ENCODE results near the gene MLLT10.

MLLT10 gene

DNA sequence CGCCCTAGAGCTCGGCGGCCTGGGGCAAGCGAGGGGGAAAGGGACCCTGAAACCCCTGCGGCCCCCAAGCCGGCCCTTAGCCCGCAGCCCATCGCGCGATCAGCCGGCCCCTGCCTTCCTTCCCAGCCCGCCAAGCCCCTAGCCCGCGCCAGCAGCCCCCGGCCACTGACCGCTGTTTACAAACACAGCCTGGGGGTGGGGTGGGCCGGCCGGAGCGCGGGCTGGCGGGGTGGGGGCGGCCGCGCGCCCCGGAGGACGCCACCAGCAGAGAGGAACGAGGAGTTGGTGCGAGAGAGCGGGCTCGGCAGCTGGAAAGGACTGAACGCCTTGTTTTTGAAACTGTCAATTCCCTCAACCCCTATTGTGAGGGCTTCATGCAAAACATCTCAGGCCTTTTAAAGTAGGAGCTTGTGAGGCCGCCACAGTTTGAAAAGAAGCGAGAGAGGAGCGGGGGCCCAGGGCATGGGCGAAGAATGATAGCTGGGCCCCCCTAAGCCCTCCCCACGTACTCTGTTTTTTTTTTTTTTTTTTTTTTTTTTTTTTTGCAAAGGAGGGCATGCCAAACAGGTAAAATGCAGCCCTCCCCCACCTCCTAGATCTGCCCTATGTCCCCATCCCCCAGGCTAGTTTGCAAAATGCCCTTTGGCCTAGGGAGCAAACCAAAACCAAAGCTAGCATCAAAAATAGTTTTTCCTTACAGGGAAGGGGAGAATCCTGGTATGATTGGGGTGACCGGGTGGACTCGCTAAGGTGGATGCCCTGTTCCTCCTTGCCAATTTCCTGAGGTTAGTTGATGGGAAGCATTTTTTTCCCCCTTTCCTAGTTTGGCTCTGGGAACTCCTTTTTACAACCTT, 23.6 kb upstream of the MLLT10 start:
- no peaks in the 10 kb centered on the region for H3K4me1 Mint-ChIP-seq (ENCODE audit: low read depth)
- no peak overlapping the region for H3K27ac Mint-ChIP-seq
- H3K36me3 Mint-ChIP-seq: no peaks in the 10 kb centered on the region
- H3K27me3 Mint-ChIP-seq: peaks cover 38% of the 10 kb centered on the region
- H3K4me3 Mint-ChIP-seq: no peak overlapping the region
- no peaks in the 10 kb centered on the region for H3K9me3 Mint-ChIP-seq (ENCODE audit: low read depth)

DNA sequence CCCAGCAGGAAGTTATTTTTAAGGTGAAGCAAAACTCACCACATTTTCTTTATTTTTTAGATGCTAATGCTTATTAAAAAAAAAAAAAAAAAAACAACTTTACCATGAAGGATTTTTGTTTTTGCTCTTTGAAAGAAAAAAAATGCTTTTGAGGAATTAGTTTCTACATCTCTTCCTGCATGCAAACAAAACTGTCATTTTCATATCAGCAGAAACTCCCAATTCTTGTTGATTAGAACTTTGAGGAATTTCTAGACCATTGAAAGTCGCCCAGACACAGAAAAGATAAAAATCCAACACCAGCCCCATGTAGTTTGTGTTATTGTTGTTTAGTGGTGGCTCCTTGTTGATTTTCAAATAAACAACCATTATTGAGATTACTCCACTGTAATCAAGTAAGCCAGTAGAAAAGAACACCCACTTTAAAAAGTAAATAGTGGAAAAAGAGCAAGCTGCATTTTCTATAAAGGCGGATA, 22.9 kb upstream of the MLLT10 start:
- peaks cover 45% of the 10 kb centered on the region for H3K27me3 Mint-ChIP-seq
- H3K9me3 Mint-ChIP-seq (ENCODE audit: low read depth): no peaks in the 10 kb centered on the region
- no peak overlapping the region for H3K27ac Mint-ChIP-seq
- H3K36me3 Mint-ChIP-seq: no peaks in the 10 kb centered on the region
- no peaks in the 10 kb centered on the region for H3K4me1 Mint-ChIP-seq (ENCODE audit: low read depth)
- H3K4me3 Mint-ChIP-seq: no peak overlapping the region

DNA sequence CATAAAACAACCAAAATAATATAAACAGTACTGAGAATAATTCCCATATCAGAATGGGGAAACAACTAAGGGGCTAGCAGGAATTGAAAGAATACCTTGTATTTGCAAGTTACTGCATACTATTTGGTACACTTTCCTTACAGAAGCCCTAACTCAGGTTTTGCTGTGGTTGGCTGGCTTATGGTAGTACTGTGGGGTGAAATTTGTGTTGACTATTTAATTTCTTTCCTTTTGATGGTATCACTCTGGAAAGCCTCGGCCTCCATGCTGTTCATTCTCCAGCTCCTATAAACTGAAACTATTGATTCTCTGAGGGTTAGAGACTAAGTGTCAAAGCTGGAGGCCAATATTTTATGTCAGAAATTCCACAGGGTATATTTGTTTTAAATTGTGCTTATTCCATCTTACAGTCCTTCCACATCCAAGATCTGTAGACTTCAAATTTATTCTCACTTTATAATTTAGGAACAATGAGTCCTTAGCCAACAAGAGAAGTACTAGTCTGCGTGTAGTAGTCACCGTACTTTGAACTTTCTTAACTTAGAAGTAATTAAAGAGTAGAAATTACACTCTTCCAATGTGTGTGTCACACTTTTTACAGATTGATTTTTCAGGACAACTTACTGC, 22.0 kb upstream of the MLLT10 start:
- Mint-ChIP-seq H3K27me3 (peaks cover 45% of the 10 kb centered on the region), H3K36me3 (no peaks in the 10 kb centered on the region), H3K4me1 (ENCODE audit: low read depth) (no peaks in the 10 kb centered on the region), H3K4me3 (no peak overlapping the region), H3K9me3 (ENCODE audit: low read depth) (no peaks in the 10 kb centered on the region), H3K27ac (no peak overlapping the region)

DNA sequence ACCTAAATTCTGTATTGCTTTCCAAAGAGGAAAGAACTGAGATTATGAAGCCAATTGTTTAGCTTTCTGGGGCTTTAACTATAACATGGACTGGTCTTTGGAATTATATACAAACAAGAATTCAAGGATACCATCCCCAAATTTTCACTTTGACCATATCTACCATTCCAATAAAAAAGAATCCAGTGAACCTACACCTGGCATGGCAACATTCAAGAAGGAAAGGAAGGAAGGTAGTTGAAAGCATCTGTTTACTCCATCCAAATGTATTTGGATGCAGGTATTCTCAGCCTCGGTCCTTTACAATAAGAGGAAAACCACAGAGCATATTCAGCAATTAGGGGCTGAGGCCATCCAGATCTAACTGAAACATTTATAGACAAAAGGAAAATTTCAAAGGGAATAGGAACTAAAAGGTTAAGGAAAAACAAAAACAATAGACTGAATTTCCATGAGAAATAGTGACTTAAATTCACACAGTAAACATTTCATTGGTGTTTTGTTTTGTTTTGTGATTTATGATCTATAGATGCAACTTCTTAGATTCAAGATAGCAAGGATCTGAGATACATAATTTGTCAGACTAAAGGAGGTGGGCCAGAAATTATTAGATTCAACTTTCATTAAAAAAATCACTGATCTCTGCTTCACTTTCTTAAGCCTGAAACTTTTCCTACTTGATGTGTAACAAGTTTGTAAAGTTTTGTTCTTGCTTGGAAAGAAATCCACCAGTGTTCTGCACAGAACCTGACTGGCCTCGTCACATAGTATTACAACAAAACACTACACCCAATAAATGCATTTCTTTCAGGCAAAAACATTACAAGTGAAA, 21.2 kb upstream of the MLLT10 start:
- H3K27me3 Mint-ChIP-seq: peaks cover 44% of the 10 kb centered on the region
- no peak overlapping the region for H3K4me3 Mint-ChIP-seq
- no peaks in the 10 kb centered on the region for H3K9me3 Mint-ChIP-seq (ENCODE audit: low read depth)
- H3K36me3 Mint-ChIP-seq: no peaks in the 10 kb centered on the region
- H3K4me1 Mint-ChIP-seq (ENCODE audit: low read depth): peaks cover 4% of the 10 kb centered on the region
- no peak overlapping the region for H3K27ac Mint-ChIP-seq

DNA sequence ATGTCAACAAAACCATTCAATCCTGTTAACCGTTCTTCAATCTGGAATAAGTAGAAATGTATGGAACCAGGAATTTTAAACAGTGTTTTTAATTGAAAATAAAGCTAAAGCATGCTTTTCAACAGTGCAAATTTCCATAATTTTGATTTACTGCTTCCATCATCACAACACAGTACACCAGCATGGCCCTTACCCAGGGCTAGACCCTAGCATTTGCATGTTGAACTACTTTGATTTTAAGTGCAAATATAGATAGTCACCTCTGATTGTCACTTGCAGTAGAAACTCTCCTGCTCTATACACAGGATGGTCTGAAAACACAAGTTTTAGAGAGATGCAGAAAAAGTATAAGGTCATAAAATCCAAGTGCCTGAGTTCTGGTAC, 20.6 kb upstream of the MLLT10 start:
- Mint-ChIP-seq H3K4me3 (no peak overlapping the region), H3K9me3 (ENCODE audit: low read depth) (no peaks in the 10 kb centered on the region), H3K27ac (no peak overlapping the region), H3K36me3 (no peaks in the 10 kb centered on the region), H3K4me1 (ENCODE audit: low read depth) (peaks cover 10% of the 10 kb centered on the region), H3K27me3 (peaks cover 48% of the 10 kb centered on the region)

DNA sequence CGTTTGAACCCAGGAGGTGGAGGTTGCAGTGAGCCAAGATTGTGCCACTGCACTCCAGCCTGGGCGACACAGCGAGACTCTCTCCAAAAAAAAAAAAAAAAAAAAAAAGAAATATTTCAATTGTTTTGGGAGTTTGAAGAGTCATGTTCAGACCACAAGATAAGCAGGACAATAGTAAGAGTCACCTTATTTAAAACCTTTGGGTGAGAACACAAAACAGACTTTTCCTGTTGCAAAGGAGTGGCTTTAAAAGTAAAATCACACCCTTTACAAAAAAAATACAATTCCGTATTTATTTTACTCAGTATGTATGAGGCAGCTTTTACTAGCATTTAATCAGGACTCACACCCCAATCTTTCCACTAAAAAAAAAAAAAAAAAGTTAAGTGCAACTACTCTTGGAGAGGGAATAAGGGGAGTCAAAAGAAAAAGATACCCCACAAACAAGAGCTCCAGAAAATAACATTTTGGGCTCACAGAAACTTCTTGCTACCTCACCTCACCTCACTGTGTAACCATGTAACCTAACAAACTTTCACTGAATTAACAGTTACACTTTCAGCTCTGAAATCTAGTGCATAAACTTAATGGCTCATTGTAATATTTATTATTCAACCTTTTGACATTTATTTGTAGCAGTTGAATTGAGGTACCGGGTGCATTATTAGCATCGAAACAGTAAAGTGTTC, 19.8 kb upstream of the MLLT10 start:
- Mint-ChIP-seq H3K4me3 (no peak overlapping the region), H3K27me3 (peaks cover 51% of the 10 kb centered on the region), H3K9me3 (ENCODE audit: low read depth) (no peaks in the 10 kb centered on the region), H3K27ac (no peak overlapping the region), H3K36me3 (no peaks in the 10 kb centered on the region), H3K4me1 (ENCODE audit: low read depth) (peaks cover 19% of the 10 kb centered on the region)

DNA sequence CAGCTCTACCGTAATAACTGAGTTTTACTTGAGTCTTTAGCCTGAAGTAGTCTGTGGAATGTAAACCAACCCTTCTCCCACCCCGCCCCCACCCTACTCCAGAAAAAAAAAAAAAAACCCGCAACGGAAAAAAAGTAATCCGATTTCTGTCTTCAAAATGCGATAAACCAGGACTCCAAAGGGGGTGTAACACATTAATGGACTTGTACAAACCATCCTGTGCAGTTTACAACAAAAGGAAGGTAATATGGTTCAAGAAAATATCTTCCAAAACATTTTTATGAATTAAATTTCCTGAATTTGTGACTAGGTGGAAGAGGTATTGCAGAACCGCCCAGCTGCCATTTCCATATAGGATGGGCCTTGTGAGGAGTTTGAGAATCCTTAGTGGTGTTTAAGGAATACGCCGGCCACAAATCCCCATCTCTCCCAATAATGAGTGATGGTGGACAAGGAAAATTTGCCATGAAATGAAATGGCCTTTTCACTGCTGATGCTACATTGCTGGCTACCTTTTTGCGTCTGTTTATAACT, 19.1 kb upstream of the MLLT10 start:
- H3K4me3 Mint-ChIP-seq: no peak overlapping the region
- peaks cover 25% of the 10 kb centered on the region for H3K4me1 Mint-ChIP-seq (ENCODE audit: low read depth)
- peaks cover 54% of the 10 kb centered on the region for H3K27me3 Mint-ChIP-seq
- H3K9me3 Mint-ChIP-seq (ENCODE audit: low read depth): no peaks in the 10 kb centered on the region
- H3K27ac Mint-ChIP-seq: no peak overlapping the region
- H3K36me3 Mint-ChIP-seq: no peaks in the 10 kb centered on the region

DNA sequence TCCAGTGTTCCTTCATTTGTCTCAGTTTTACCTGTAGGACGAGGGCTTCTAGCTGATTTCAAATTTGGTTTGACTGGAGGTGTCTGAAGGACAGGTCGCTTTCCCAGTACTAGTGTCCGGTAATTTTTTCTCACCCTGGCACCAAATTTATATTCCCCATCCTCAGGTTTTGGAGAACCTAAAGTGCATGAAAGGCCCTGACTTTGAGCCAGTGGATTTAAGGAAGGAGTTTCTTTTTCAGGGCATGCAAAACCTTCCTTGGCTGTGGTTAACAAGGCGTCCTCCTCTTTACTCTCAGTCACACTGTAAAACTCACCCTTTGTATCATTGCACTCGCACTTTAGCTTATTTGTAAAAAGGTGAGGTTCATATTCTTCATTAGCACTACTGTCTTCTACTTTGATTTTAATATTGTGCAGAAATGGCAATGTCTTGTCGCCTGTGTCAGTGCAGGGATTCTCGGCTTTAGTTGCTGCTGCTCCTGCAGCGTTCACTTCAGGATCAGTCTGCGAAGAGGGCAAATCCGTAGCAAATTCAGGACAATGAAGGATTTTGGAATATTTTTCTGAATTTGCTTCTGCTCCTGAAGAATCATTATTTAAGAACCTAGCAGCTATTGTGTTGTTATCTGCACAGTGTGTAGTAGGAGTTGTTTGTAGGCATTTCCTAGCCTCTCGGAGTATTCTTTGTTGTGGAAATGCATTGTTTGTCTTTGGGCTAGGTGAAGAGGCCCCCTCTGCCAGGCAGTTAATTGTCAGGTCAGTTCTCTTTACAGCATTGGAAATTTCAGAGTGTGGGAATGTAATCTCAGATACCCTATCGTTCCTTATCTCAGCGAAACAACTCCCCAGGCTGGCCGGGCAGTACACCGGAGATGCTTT, 18.4 kb upstream of the MLLT10 start:
- no peaks in the 10 kb centered on the region for H3K36me3 Mint-ChIP-seq
- H3K27me3 Mint-ChIP-seq: peaks cover 60% of the 10 kb centered on the region
- H3K27ac Mint-ChIP-seq: no peak overlapping the region
- no peaks in the 10 kb centered on the region for H3K9me3 Mint-ChIP-seq (ENCODE audit: low read depth)
- H3K4me1 Mint-ChIP-seq (ENCODE audit: low read depth): peaks cover 31% of the 10 kb centered on the region
- peak overlapping the region; percentile 63 for H3K4me3 Mint-ChIP-seq

DNA sequence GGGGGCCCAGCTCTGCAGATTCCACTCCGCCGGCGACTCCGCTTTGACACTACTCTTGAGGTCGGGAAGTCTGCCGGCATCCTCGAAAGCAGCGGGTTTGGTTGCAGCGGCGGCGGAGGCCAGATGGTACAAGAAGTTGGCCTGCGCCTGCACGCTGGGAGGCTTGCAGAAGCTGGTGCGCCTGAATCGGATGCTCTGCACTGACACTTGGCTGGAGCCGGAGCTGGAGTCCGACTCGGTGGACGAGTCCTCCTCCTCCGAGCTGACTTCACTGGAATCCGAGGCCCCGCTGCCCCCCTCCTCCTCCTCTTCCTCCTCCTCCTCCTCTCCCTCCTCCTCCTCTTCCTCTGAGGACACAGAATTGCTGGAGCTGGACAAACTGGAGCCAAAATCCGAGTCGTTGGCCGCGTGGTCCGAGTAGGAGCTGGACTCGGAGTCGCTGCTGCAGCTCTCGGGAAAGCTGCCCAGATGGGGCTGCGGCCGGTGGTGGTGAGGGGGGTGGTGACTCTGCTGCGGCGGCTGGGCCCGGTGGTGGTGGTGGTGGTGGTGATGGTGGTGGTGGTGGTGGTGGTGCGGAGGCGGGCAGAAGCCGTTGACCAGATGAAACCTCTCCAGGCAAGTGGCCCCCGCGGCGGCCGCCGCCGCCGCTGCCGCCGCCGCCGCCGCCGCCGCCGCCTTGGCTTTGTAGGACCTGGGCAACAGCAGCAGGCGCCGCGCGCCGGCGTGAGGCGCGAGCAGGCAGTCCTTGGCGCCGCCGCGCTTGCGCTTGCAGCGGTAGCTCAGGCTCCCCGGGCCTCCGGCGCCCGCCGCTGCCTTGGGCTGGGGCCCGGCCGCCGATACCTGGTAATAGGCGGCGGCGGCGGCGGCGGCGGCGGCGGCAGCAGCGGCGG, 17.5 kb upstream of the MLLT10 start:
- no peaks in the 10 kb centered on the region for H3K9me3 Mint-ChIP-seq (ENCODE audit: low read depth)
- peak overlapping the region; percentile 78 for H3K4me3 Mint-ChIP-seq
- H3K27me3 Mint-ChIP-seq: peaks cover 61% of the 10 kb centered on the region
- no peak overlapping the region for H3K27ac Mint-ChIP-seq
- peaks cover 35% of the 10 kb centered on the region for H3K4me1 Mint-ChIP-seq (ENCODE audit: low read depth)
- H3K36me3 Mint-ChIP-seq: no peaks in the 10 kb centered on the region

DNA sequence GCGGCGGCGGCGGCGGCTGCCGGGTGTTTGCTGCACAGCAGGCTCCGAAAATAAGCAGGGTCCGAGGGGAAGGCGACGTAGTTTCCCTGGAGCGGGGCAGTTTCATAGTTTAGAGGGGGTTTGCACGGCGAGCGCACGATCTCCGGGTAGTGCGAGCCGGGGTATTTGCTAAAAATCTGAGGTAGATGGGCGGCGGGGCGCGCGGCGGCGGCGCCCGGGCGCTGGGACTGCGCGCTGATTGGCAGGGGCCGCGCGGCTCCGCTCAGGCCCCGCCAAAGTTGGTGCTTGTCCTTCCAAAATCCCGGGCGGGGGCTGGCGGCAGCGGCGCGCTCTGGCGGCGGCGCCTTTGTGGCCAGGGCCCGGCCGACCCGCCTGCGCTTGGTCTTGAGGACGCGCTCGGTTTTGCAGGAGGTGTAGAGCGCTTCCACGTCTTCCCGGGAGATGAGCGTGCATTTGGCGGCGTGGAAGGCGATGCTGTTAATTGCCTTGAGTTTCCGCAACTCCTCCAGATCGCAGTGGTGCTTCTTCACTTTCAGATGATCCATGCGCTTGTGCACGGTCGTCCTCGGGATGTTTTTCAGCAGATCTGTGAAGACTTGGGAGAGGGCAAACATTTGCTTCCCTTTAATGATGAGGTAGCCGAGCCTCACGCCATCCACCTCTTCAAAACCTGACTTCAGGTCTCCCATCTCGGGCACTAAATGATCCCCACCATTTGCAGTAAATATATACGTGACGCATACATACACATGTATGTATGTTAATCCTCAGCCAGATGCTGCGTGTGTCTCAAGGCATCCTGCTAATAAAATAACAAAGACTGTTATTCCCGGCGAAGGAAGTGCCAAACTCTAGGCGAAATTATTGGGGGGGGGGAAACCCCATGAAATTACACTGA, 16.6 kb upstream of the MLLT10 start:
- Mint-ChIP-seq H3K4me3 (peak overlapping the region; percentile 89), H3K36me3 (no peaks in the 10 kb centered on the region), H3K27ac (no peak overlapping the region), H3K9me3 (ENCODE audit: low read depth) (no peaks in the 10 kb centered on the region), H3K27me3 (peaks cover 58% of the 10 kb centered on the region), H3K4me1 (ENCODE audit: low read depth) (peaks cover 35% of the 10 kb centered on the region)

DNA sequence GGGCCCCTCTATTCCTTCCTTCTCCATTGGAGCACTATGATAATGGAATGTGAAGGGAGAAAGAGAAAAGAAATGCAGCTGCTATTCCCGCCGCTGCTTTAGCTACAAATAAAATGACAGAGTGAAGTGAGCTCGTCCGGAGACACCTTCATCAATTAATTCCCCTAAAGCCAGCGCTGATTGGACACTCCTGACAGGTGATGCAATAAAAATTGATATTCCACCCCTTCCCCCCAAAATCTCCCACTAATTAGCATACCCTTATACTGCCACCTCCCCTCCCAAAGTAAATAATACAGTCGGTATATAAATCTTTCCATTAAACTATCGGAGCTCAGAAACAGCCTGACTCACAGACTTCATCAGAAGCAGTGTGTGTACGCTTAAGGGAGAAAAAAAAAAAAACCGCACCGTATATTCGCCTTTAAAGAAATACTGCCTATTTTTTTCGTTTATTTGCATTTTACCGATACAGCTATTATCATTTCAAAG, 15.8 kb upstream of the MLLT10 start:
- no peaks in the 10 kb centered on the region for H3K9me3 Mint-ChIP-seq (ENCODE audit: low read depth)
- H3K4me1 Mint-ChIP-seq (ENCODE audit: low read depth): peaks cover 35% of the 10 kb centered on the region
- H3K4me3 Mint-ChIP-seq: peak overlapping the region; percentile 89
- H3K27me3 Mint-ChIP-seq: peaks cover 52% of the 10 kb centered on the region
- no peaks in the 10 kb centered on the region for H3K36me3 Mint-ChIP-seq
- peak overlapping the region; percentile 50 for H3K27ac Mint-ChIP-seq

Data from activated naive CD8-positive, alpha-beta T cell (primary cell).